Breast epithelium (tissue), 4 donors: ENCODE results near the gene AKR1B1. TPM values are rescaled to one million over a fixed set of nuclear protein-coding genes. Genes with fewer than 3 reads are reported as not detected.

Source experiments
- DNase-seq, 2 donors: peaks; one replicate each; pipeline ENCODE4 v3.0.0-alpha.2; 2019; ENCODE audit warnings: low spot score in 2 of 2
- H3K27ac ChIP-seq, 2 donors: fragments of 200-600 bp; sonication (generic) in 1 of 2; one replicate each; pipeline ENCODE4 v1.5.1; 2016 to 2019; ENCODE audit warnings: mild to moderate bottlenecking in 1 of 2
- H3K27me3 ChIP-seq, 2 donors: fragments of 200-600 bp; sonication (generic) in 1 of 2; one replicate each; pipeline versions ENCODE4 v1.5.1 to v1.6.0; 2017 to 2019; ENCODE audit warnings: control low read depth in 1 of 2, mild to moderate bottlenecking in 1 of 2
- H3K36me3 ChIP-seq: fragments of 200-600 bp; one replicate; pipeline ENCODE4 v1.5.1; 2019
- H3K4me1 ChIP-seq, 2 donors: fragments of 200-600 bp; sonication (generic); one replicate each; pipeline ENCODE4 v1.5.1; 2016 to 2019; ENCODE audit warnings: control low read depth in 1 of 2
- H3K4me3 ChIP-seq, 3 donors: fragments of 200-600 bp; sonication (generic); 1 replicate in 2 of 3; 2 replicates in 1 of 3; pipeline ENCODE4 v1.5.1; 2016 to 2019; ENCODE audit warnings: mild to moderate bottlenecking in 3 of 3, moderate library complexity in 2 of 3
- H3K9me3 ChIP-seq, 2 donors: fragments of 200-600 bp; sonication (generic) in 1 of 2; one replicate each; pipeline ENCODE4 v1.5.1; 2016 to 2019; ENCODE audit warnings: control low read depth in 1 of 2
- POLR2A ChIP-seq: fragments of 450-650 bp; IDR thresholded peaks from one replicate; pipeline ENCODE4 v1.6.1; 2016; ENCODE audit warnings: antibody characterized with exemption, mild to moderate bottlenecking, moderate library complexity
- POLR2AphosphoS5 ChIP-seq, 3 donors: sonication (generic); formaldehyde crosslinking; IDR thresholded peaks; one replicate each; pipeline ENCODE4 v1.6.1; 2017; ENCODE audit warnings: antibody characterized with exemption in 3 of 3
- intact Hi-C: fragments of 100-400 bp; cut with DNase I; formaldehyde crosslinking; loops from one replicate; pipeline ENCODE4 v1.15.1; 2023; ENCODE audit warnings: low total_unique reads
- total RNA-seq, 3 donors: library from RNA; depleted of rRNA; stranded (reverse); fragments of >200 nt; gene quantifications; one replicate each; pipeline ENCODE4 v1.1.0, GENCODE V29; 2016
- TF ChIP-seq, protein P1 (sequence below), 3 donors: fragments of 450-650 bp; IDR thresholded peaks; one replicate each; pipeline ENCODE4 v1.5.1; 2016 to 2017; ENCODE audit warnings: antibody characterized with exemption in 3 of 3, mild to moderate bottlenecking in 3 of 3, moderate library complexity in 3 of 3

AKR1B1 gene
- total RNA-seq, 3 donors from 2014 or later, result 55.0 to 200 (median 57.4) TPM

DNA sequence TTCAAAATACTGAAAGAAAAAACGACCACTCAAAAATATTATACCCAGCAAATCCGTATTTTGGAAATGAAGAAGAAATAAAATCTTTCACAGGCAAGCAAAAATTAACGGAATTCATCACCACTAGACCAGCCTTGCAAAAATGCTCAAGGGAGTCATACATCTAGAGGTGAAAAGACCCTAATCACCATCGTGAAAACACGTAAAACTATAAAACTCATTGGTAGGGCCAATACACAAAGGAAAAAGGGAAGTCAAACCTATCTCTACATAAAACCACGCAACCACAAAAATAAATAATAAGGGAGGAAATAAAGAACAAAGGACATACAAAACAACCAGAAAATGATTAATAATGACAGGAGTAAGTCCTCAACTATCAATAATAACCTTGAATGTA lies 6.6 kb upstream of the AKR1B1 start:
- Histone ChIP-seq H3K4me1 (no peaks in the 10 kb centered on the region), H3K9me3 (peaks cover 5 to 6% of the 10 kb centered on the region in 2 donors), H3K4me3 (no peak overlapping the region), H3K36me3 (no peaks in the 10 kb centered on the region), H3K27me3 (no peaks in the 10 kb centered on the region), H3K27ac (no peak overlapping the region)
- TF ChIP-seq, protein P1, sequence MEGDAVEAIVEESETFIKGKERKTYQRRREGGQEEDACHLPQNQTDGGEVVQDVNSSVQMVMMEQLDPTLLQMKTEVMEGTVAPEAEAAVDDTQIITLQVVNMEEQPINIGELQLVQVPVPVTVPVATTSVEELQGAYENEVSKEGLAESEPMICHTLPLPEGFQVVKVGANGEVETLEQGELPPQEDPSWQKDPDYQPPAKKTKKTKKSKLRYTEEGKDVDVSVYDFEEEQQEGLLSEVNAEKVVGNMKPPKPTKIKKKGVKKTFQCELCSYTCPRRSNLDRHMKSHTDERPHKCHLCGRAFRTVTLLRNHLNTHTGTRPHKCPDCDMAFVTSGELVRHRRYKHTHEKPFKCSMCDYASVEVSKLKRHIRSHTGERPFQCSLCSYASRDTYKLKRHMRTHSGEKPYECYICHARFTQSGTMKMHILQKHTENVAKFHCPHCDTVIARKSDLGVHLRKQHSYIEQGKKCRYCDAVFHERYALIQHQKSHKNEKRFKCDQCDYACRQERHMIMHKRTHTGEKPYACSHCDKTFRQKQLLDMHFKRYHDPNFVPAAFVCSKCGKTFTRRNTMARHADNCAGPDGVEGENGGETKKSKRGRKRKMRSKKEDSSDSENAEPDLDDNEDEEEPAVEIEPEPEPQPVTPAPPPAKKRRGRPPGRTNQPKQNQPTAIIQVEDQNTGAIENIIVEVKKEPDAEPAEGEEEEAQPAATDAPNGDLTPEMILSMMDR (IDR thresholded peaks at IDR 0.05), result no peak
- TF ChIP-seq POLR2A, result no peak
- no peak for TF ChIP-seq POLR2AphosphoS5 (IDR thresholded peaks at IDR 0.05)
- DNase-seq, result no peak
- intact Hi-C loops, result no loop called here

GRCh38 chr7:134464496-134464895 lies 5.6 kb upstream of the AKR1B1 start:
- H3K27ac ChIP-seq, result no peak overlapping the region
- DNase-seq, result no peak
- no peaks in the 10 kb centered on the region for H3K27me3 ChIP-seq
- no peaks in the 10 kb centered on the region for H3K36me3 ChIP-seq
- H3K4me1 ChIP-seq, result no peaks in the 10 kb centered on the region
- intact Hi-C loops, result no loop called here
- H3K4me3 ChIP-seq, result no peak overlapping the region
- H3K9me3 ChIP-seq, result peaks cover 5 to 6% of the 10 kb centered on the region in 2 donors
- no peak for TF ChIP-seq POLR2AphosphoS5 (IDR thresholded peaks at IDR 0.05)

DNA sequence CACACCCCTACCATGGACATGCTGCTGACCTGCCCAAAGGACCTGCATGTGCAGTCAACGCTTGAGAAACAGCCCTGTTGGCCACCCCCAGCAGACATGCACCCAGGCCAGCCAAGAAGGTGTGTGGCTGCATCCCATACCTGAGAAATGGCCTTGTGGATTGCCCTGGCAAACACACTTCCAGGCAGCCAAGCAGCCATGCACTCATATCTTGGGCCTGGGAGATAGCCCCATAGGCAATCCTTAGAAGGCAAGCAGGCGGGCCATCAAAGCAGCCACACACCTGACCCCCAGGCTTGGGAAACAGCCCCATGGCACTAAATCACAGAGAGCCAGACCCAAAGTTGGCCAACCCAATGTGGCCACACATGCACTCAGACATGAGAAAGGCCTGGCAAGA lies 4.9 kb upstream of the AKR1B1 start:
- no peak for TF ChIP-seq POLR2AphosphoS5 (IDR thresholded peaks at IDR 0.05)
- no peak for TF ChIP-seq POLR2A
- intact Hi-C loops, result no loop called here
- no peaks in the 10 kb centered on the region for H3K27me3 ChIP-seq
- no peak overlapping the region for H3K27ac ChIP-seq
- no peak for DNase-seq
- peaks cover 5 to 6% of the 10 kb centered on the region in 2 donors for H3K9me3 ChIP-seq
- no peak overlapping the region for H3K4me3 ChIP-seq
- no peaks in the 10 kb centered on the region for H3K36me3 ChIP-seq
- no peaks in the 10 kb centered on the region for H3K4me1 ChIP-seq

DNA sequence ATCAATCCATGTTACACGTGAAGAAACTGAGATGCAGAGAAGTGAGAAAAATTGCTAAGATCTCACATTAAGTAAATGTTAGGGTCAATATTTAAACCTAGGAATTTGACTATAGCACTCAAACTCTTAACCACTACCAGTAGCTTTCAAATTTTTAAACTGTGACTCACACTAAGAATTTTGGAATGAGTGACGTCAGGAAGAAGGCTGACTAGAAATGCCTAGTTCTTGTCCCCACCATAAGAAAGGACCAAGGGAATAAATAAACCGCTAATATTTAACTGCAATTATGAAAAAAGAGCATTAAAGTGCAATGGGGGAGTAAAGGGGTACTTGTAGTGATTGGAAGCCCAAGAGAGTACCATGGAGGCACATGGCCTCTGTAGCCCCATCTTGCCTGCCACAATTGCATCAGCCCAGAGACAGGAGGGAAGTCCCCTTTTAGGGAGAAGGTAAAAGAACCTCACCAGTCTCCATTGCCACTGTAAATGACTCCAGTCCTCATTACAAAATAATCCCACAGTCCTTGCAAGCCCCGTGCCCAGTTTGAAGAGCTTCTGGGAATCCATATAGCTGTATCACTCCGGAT lies 3.5 kb upstream of the AKR1B1 start:
- no peaks in the 10 kb centered on the region for H3K4me1 ChIP-seq
- TF ChIP-seq, protein P1 (IDR thresholded peaks at IDR 0.05), result no peak
- TF ChIP-seq POLR2AphosphoS5 (IDR thresholded peaks at IDR 0.05), result no peak
- TF ChIP-seq POLR2A, result no peak
- peaks cover 5 to 6% of the 10 kb centered on the region in 2 donors for H3K9me3 ChIP-seq
- no peaks in the 10 kb centered on the region for H3K36me3 ChIP-seq
- H3K27ac ChIP-seq, result no peak overlapping the region
- no peaks in the 10 kb centered on the region for H3K27me3 ChIP-seq
- intact Hi-C loops, result no loop called here
- H3K4me3 ChIP-seq, result no peak overlapping the region
- DNase-seq, result no peak

DNA sequence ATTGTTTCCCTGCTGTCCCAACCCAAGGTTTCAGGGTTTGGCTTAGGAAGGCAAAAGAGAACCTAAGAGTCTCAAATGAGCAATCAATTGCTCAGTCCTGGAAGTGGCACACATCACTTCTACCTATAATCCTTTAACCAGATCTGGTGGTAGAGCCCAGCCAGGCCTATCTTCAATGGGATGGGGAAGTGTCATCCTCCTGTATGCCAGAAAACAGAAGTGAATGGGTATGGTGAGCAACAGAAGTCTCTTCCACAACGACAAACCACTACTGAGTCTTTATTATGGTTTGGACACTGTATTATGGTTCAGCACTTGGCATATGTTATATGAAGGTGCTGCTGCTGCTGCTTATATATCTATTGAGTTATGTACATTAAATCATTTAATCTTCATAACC lies 3.0 kb upstream of the AKR1B1 start:
- no peak for DNase-seq
- intact Hi-C loops, result no loop called here
- no peak overlapping the region for H3K4me3 ChIP-seq
- no peaks in the 10 kb centered on the region for H3K36me3 ChIP-seq
- peaks cover 5 to 6% of the 10 kb centered on the region in 2 donors for H3K9me3 ChIP-seq
- H3K27ac ChIP-seq, result no peak overlapping the region
- no peaks in the 10 kb centered on the region for H3K4me1 ChIP-seq
- no peaks in the 10 kb centered on the region for H3K27me3 ChIP-seq
- no peak for TF ChIP-seq POLR2AphosphoS5 (IDR thresholded peaks at IDR 0.05)
- TF ChIP-seq POLR2A, result no peak
- TF ChIP-seq, protein P1 (IDR thresholded peaks at IDR 0.05), result no peak

GRCh38 chr7:134459981-134460380 lies 1.1 kb upstream of the AKR1B1 start:
- H3K27me3 ChIP-seq, result no peaks in the 10 kb centered on the region
- no peak overlapping the region for H3K4me3 ChIP-seq
- TF ChIP-seq, protein P1 (IDR thresholded peaks at IDR 0.05), result no peak
- TF ChIP-seq POLR2AphosphoS5 (IDR thresholded peaks at IDR 0.05) (no peak), POLR2A (no peak)
- intact Hi-C loops, result no loop called here
- no peaks in the 10 kb centered on the region for H3K4me1 ChIP-seq
- no peak for DNase-seq
- no peak overlapping the region for H3K27ac ChIP-seq
- H3K36me3 ChIP-seq, result no peaks in the 10 kb centered on the region
- peaks cover under 1 to 4% of the 10 kb centered on the region in 2 donors for H3K9me3 ChIP-seq
